Gastroesophageal sphincter (tissue), 4 donors: ENCODE measurements around the gene NIPA2. TPM values are rescaled to one million over a fixed set of nuclear protein-coding genes. Genes with fewer than 3 reads are reported as not detected.
"Not testable (repeated sequence)": the region's sequence is repeated elsewhere in the genome, so short reads cannot be mapped to it uniquely, and the experiment has no call there.

Source experiments
- ATAC-seq: fragments of 150-250 bp; one replicate; pipeline ENCODE4 v1.9.1; 2016; ENCODE audit warnings: mild to moderate bottlenecking, moderate library complexity
- H3K27ac ChIP-seq, 4 donors: fragments of 200-600 bp; sonication (generic) in 3 of 4; 1 replicate in 3 of 4; 2 replicates in 1 of 4; pipeline ENCODE4 v1.5.1; 2016 to 2019
- H3K27me3 ChIP-seq: fragments of 200-600 bp; sonication (generic); one replicate; pipeline ENCODE4 v1.5.1; 2019
- H3K36me3 ChIP-seq, 2 donors: fragments of 200-600 bp; sonication (generic); one replicate each; pipeline ENCODE4 v1.5.1; 2019; ENCODE audit warnings: control low read depth in 1 of 2
- H3K4me1 ChIP-seq, 3 donors: fragments of 200-600 bp; sonication (generic); 1 replicate in 2 of 3; 2 replicates in 1 of 3; pipeline ENCODE4 v1.5.1; 2016 to 2019; ENCODE audit warnings: control low read depth in 2 of 3
- H3K4me3 ChIP-seq, 2 donors: fragments of 200-600 bp; sonication (generic); one replicate each; pipeline ENCODE4 v1.5.1; 2019; ENCODE audit warnings: mild to moderate bottlenecking in 1 of 2, moderate library complexity in 1 of 2
- H3K9me3 ChIP-seq, 3 donors: fragments of 200-600 bp; sonication (generic); one replicate each; pipeline ENCODE4 v1.5.1; 2017 to 2019; ENCODE audit warnings: control low read depth in 2 of 3
- EP300 ChIP-seq: sonication (generic); formaldehyde crosslinking; IDR thresholded peaks from one replicate; pipeline ENCODE4 v1.6.1; 2017; ENCODE audit warnings: antibody characterized with exemption, mild to moderate bottlenecking
- POLR2A ChIP-seq, 2 donors: fragments of 450-650 bp; IDR thresholded peaks; one replicate each; pipeline ENCODE4 v1.6.1; 2017; ENCODE audit warnings: antibody characterized with exemption in 2 of 2, mild to moderate bottlenecking in 2 of 2, moderate library complexity in 1 of 2
- POLR2AphosphoS5 ChIP-seq: sonication (generic); formaldehyde crosslinking; IDR thresholded peaks from one replicate; pipeline ENCODE4 v1.6.1; 2017; ENCODE audit warnings: antibody characterized with exemption
- WGBS, 2 donors: methylation state at CpG; one replicate each; pipeline ENCODE4 v1.1.5; 2018; ENCODE audit warnings: low coverage in 1 of 2; 5-methylcytosine and 5-hydroxymethylcytosine counted together
- total RNA-seq, 4 donors: library from RNA; depleted of rRNA; stranded (reverse); fragments of >200 nt; gene quantifications; one replicate each; pipeline ENCODE4 v1.1.0, GENCODE V29; 2016
- TF ChIP-seq, protein P1 (sequence below), 4 experiments: fragments of 200-600 bp in 2 of 4; fragments of 450-650 bp in 2 of 4; sonication (generic) in 1 of 4; IDR thresholded peaks; one replicate each; pipeline ENCODE4 v1.5.1; 2017 to 2019; ENCODE audit warnings: antibody characterized with exemption in 4 of 4, mild to moderate bottlenecking in 2 of 4, moderate library complexity in 2 of 4

Gene NIPA2
- total RNA-seq, 4 donors from 2014 or later, result 37.0 to 42.5 (median 40.2) TPM

DNA sequence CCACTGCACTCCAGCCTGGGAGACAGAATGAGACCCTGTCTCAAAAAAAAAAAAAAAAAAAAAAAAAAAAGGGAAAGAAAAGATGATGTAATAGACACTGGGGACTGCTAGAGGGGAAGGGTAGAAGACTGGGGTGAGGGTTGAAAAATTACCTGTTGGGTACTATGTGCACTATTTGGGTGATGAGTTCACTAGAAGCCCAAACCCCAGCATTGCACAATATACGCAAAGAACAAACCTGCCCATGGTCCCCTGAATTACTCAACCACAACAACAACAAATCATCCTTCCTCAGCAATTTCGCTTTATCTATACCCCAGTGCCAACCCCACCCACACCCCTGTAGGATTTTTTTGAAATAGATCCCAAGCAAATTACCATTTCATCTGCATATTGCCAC, 38.6 kb upstream of the NIPA2 start:
- no peak for ATAC-seq
- Histone ChIP-seq H3K36me3 (no peaks in the 10 kb centered on the region), H3K9me3 (no peaks in the 10 kb centered on the region), H3K27ac (no peak overlapping the region), H3K4me3 (no peak overlapping the region), H3K27me3 (no peaks in the 10 kb centered on the region), H3K4me1 (no peaks in the 10 kb centered on the region)
- 90 to 92% methylated on average over 2 of the region's 2 CpGs for WGBS, 2 donors
- TF ChIP-seq EP300 (no peak), POLR2AphosphoS5 (no peak)
- TF ChIP-seq, protein P1, sequence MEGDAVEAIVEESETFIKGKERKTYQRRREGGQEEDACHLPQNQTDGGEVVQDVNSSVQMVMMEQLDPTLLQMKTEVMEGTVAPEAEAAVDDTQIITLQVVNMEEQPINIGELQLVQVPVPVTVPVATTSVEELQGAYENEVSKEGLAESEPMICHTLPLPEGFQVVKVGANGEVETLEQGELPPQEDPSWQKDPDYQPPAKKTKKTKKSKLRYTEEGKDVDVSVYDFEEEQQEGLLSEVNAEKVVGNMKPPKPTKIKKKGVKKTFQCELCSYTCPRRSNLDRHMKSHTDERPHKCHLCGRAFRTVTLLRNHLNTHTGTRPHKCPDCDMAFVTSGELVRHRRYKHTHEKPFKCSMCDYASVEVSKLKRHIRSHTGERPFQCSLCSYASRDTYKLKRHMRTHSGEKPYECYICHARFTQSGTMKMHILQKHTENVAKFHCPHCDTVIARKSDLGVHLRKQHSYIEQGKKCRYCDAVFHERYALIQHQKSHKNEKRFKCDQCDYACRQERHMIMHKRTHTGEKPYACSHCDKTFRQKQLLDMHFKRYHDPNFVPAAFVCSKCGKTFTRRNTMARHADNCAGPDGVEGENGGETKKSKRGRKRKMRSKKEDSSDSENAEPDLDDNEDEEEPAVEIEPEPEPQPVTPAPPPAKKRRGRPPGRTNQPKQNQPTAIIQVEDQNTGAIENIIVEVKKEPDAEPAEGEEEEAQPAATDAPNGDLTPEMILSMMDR (IDR thresholded peaks at IDR 0.05), result no peak

DNA sequence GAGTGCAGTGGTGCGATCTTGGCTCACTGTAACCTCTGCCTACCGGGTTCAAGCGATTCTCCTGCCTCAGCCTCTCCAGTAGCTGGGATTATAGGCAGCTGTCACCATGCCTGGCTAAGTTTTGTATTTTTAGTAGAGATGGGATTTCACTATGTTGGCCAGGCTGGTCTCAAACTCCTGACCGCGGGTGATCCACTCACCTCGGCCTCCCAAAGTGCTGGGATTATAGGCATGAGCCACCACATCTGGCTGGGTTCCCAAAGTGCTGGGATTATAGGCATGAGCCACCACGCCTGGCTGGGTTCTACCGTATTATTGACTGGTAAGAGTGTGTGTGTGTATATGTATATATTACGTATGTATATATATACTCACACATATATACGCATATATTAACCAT, 35.5 kb upstream of the NIPA2 start:
- H3K4me3 ChIP-seq, H3K27me3 ChIP-seq, H3K27ac ChIP-seq, H3K9me3 ChIP-seq, H3K4me1 ChIP-seq, H3K36me3 ChIP-seq, ATAC-seq: not testable (repeated sequence)
- WGBS, 2 donors, result 84 to 95% methylated on average over 3 to 7 of the region's 10 CpGs

DNA sequence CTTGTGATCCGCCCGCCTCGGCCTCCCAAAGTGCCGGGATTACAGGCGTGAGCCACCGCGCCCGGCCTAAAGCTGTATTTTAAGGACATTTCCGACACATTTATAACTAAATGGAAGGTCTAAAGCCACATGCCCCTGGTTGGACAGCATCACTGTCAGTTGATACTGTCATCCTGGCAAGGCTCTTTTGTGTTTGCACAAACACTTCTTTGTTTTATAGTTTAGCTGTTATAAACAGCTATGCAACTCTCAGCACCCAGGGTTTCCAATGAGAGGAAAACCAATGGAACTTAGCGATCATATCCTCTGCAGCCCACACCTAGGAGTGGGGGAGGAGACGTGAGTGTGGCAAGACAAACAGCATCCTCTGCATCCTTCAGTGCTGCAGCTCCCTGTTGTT, 32.3 kb upstream of the NIPA2 start:
- no peaks in the 10 kb centered on the region for H3K27me3 ChIP-seq
- WGBS, 2 donors, result 93 to 100% methylated on average over 1 to 8 of the region's 11 CpGs
- ATAC-seq, result no peak

DNA sequence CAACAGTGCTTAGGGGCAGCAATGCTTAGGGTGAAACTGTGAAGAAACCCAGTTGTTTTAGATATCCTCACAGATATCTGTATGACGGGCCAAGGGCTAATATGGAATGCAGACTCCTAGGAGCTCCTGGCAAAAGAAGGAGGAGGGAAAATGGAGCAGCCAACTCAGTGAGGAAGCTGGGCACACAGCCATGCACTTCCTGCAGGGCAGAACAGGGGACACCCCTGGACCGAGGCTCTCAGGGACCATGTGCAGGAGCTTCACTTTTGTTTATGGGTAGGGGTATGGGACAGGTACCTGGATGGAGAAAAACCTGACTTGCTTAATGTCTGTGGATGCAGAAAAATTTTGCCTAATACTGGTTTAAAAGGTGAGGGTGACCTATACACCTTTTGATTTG, 31.8 kb upstream of the NIPA2 start:
- H3K36me3 ChIP-seq, result peaks cover 0 to 9% of the 10 kb centered on the region in 2 donors
- no peak for ATAC-seq
- H3K27ac ChIP-seq, result no peak overlapping the region
- TF ChIP-seq, protein P1 (IDR thresholded peaks at IDR 0.05), result no peak
- no peak for TF ChIP-seq POLR2AphosphoS5
- TF ChIP-seq POLR2A (IDR thresholded peaks at IDR 0.05), result no peak
- TF ChIP-seq EP300, result no peak
- no peaks in the 10 kb centered on the region for H3K27me3 ChIP-seq
- H3K4me1 ChIP-seq, result peaks cover 0 to 6% (median 0%) of the 10 kb centered on the region in 3 donors
- 30 to 64% methylated on average over 2 of the region's 2 CpGs for WGBS, 2 donors
- no peak overlapping the region for H3K4me3 ChIP-seq
- H3K9me3 ChIP-seq, result no peaks in the 10 kb centered on the region

More for the DNA sequence above, 32.3 kb upstream of the NIPA2 start:
- no peaks in the 10 kb centered on the region for H3K9me3 ChIP-seq
- H3K36me3 ChIP-seq, result peaks cover 0 to 4% of the 10 kb centered on the region in 2 donors
- no peak for TF ChIP-seq EP300
- TF ChIP-seq POLR2AphosphoS5, result no peak
- no peak for TF ChIP-seq POLR2A (IDR thresholded peaks at IDR 0.05)
- TF ChIP-seq, protein P1 (IDR thresholded peaks at IDR 0.05), result no peak
- no peak overlapping the region for H3K27ac ChIP-seq
- H3K4me3 ChIP-seq, result no peak overlapping the region
- H3K4me1 ChIP-seq, result peaks cover 0 to 6% (median 0%) of the 10 kb centered on the region in 3 donors

DNA sequence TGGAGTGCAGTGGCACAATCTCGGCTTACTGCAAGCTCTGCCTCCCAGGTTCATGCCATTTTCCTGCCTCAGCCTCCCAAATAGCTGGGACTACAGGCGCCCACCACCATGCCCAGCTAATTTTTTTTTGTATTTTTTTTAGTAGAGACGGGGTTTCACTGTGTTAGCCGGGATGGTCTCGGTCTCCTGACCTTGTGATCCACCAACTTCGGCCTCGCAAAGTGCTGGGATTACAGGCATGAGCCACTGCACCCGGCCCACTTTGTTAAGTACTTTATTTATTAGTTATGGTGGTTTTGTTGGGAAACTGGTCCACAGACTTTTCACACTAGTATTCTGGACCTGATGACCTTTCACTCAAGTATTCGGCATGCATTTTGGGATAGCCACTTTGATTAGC, 30.6 kb upstream of the NIPA2 start:
- H3K4me1 ChIP-seq, H3K27me3 ChIP-seq, H3K9me3 ChIP-seq, ATAC-seq, H3K27ac ChIP-seq, H3K4me3 ChIP-seq: not testable (repeated sequence)
- H3K36me3 ChIP-seq, result peaks cover 0 to 18% of the 10 kb centered on the region in 2 donors
- WGBS, 2 donors, result 91 to 100% methylated on average over 1 to 9 of the region's 9 CpGs

DNA sequence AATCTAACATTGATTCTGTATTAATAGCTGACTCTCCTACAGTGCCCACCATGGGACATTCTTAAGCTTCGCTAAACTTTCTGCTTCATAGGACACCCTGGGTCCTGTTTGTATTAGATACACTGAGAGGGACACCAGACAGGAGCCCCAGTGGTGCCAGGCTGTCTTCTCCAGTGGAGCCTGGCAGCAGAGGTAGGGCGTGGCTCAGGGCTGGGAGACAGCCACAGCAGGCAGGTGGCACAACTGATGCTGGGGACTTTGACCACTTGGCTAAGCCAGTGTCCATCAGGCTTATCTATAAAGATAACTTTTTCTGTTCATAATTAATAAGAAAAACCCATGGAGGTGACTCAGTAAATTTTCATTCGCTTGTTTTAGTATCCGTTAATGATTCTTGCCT, 30.2 kb upstream of the NIPA2 start:
- no peak overlapping the region for H3K4me3 ChIP-seq
- 100% methylated on average over 4 of the region's 4 CpGs; no CpG with 5 or more reads in 1 of the 2 donors for WGBS, 2 donors
- no peak for ATAC-seq
- H3K27me3 ChIP-seq, result no peaks in the 10 kb centered on the region
- H3K4me1 ChIP-seq, result peaks cover 0 to 6% (median 0%) of the 10 kb centered on the region in 3 donors
- H3K27ac ChIP-seq, result no peak overlapping the region
- H3K9me3 ChIP-seq, result no peaks in the 10 kb centered on the region
- H3K36me3 ChIP-seq, result peaks cover 0 to 21% of the 10 kb centered on the region in 2 donors
- TF ChIP-seq EP300, result no peak
- TF ChIP-seq POLR2A (IDR thresholded peaks at IDR 0.05), result no peak
- TF ChIP-seq, protein P1 (IDR thresholded peaks at IDR 0.05), result no peak
- TF ChIP-seq POLR2AphosphoS5, result no peak
